GM12801 (cell line): ENCODE results near the gene ARHGEF39.

ENCODE experiments used
- TF ChIP-seq, protein P1 (sequence below): IDR thresholded peaks from one replicate; pipeline ENCODE4 v1.5.1; 2011; ENCODE audit warnings: control low read depth; ENCODE audit not compliant: insufficient read length; ENCODE audit errors: extremely low read depth

Gene ARHGEF39

DNA sequence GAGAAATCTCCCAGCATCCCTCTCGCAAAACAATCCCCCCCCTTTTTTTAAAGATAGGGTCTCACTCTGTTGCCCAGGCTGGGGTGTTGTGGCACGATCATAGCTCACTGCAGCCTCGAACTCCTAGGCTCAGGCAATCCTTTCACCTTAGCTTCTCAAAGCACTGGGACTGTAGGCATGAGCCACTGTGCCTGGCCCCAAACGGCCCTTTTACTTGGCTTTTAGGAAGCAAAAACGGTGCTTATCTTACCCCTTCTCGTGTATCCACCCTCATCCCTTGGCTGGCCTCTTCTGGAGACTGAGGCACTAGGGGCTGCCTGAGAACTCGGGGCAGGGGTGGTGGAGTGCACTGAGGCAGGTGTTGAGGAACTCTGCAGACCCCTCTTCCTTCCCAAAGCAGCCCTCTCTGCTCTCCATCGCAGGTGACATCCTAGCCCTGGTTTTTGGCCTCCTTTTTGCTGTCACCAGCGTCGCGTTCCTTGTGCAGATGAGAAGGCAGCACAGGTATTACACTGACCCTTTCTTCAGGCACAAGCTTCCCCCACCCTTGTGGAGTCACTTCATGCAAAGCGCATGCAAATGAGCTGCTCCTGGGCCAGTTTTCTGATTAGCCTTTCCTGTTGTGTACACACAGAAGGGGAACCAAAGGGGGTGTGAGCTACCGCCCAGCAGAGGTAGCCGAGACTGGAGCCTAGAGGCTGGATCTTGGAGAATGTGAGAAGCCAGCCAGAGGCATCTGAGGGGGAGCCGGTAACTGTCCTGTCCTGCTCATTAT, 15.5 kb upstream of the ARHGEF39 start:
- TF ChIP-seq, protein P1, sequence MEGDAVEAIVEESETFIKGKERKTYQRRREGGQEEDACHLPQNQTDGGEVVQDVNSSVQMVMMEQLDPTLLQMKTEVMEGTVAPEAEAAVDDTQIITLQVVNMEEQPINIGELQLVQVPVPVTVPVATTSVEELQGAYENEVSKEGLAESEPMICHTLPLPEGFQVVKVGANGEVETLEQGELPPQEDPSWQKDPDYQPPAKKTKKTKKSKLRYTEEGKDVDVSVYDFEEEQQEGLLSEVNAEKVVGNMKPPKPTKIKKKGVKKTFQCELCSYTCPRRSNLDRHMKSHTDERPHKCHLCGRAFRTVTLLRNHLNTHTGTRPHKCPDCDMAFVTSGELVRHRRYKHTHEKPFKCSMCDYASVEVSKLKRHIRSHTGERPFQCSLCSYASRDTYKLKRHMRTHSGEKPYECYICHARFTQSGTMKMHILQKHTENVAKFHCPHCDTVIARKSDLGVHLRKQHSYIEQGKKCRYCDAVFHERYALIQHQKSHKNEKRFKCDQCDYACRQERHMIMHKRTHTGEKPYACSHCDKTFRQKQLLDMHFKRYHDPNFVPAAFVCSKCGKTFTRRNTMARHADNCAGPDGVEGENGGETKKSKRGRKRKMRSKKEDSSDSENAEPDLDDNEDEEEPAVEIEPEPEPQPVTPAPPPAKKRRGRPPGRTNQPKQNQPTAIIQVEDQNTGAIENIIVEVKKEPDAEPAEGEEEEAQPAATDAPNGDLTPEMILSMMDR: no peak

- TF ChIP-seq, protein P1: no peak
These were observed 14.9 kb upstream of the ARHGEF39 start for GRCh38 chr9:35679766-35680330.

- TF ChIP-seq, protein P1: no peak
These were observed 14.1 kb upstream of the ARHGEF39 start for GRCh38 chr9:35679091-35679490.

GRCh38 chr9:35675732-35676392, 10.9 kb upstream of the ARHGEF39 start:
- TF ChIP-seq, protein P1: no peak

DNA sequence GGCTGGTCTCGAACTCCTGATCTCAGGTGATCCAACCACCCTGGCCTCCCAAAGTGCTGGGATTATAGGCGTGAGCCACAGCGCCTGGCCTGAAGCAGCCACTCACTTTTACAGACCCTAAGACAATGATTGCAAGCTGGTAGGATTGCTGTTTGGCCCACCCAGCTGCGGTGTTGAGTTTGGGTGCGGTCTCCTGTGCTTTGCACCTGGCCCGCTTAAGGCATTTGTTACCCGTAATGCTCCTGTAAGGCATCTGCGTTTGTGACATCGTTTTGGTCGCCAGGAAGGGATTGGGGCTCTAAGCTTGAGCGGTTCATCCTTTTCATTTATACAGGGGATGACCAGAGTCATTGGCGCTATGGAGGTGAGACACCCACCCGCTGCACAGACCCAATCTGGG, 10.2 kb upstream of the ARHGEF39 start:
- TF ChIP-seq, protein P1: no peak

DNA sequence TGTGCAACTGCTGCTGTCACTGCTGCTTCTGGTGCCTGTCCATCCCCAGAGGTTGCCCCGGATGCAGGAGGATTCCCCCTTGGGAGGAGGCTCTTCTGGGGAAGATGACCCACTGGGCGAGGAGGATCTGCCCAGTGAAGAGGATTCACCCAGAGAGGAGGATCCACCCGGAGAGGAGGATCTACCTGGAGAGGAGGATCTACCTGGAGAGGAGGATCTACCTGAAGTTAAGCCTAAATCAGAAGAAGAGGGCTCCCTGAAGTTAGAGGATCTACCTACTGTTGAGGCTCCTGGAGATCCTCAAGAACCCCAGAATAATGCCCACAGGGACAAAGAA, 9.0 kb upstream of the ARHGEF39 start:
- TF ChIP-seq, protein P1: no peak

GRCh38 chr9:35673132-35674024, 8.4 kb upstream of the ARHGEF39 start, which contains the start of gene CA9:
CA9 (plus strand) TSS chr9:35673928; CDS start chr9:35673960, 32 bp downstream.
- TF ChIP-seq, protein P1: no peak
